Gastroesophageal sphincter (tissue), 3 donors: ENCODE results near the gene COPB1.

Experiments
- POLR2A ChIP-seq, 2 donors: fragments of 450-650 bp; IDR thresholded peaks; one replicate each; pipeline ENCODE4 v1.6.1; 2017; ENCODE audit warnings: antibody characterized with exemption in 2 of 2, mild to moderate bottlenecking in 2 of 2, moderate library complexity in 1 of 2
- POLR2AphosphoS5 ChIP-seq: sonication (generic); formaldehyde crosslinking; IDR thresholded peaks from one replicate; pipeline ENCODE4 v1.6.1; 2017; ENCODE audit warnings: antibody characterized with exemption
- TF ChIP-seq, protein P1 (sequence below), 4 experiments: fragments of 200-600 bp in 2 of 4; fragments of 450-650 bp in 2 of 4; sonication (generic) in 1 of 4; IDR thresholded peaks; one replicate each; pipeline ENCODE4 v1.5.1; 2017 to 2019; ENCODE audit warnings: antibody characterized with exemption in 4 of 4, mild to moderate bottlenecking in 2 of 4, moderate library complexity in 2 of 4

DNA sequence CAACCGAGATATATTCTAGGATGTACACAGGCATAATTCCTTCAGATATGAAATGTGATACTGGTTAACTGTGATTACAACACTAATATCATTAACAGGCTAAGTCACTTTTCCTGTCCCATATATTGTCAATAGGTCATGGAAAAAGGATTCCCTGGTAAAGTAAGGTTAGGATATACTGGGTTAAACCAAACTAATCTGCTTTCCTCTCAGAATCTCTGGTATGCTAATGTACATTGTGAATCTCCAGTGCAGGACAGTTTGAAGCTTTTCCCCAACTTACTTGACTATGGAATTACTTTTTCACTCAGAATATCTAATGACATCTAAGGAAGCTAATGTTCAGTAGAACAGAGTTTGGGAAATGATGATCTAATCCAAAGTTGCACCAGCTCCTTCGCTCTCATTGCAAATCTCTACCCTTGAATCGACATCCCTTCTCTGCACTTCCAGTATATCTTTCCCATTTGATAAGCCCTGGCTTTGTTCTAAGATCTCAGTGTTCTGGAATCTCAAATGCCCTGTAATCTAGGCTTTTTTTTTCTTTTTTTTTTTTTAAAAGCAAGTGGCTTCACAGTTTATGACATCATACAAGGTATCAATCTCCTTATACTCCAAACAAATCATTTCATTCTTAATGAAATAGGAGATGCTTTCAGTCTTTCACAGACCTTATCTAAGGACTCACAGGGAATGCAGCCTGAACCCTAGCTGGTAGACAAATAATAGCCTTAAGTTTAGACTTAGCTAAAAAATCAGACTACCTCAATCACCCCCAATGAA lies 43.8 kb downstream of the COPB1 start:
- TF ChIP-seq POLR2A (IDR thresholded peaks at IDR 0.05) = no peak
- TF ChIP-seq POLR2AphosphoS5 = no peak
- TF ChIP-seq, protein P1, sequence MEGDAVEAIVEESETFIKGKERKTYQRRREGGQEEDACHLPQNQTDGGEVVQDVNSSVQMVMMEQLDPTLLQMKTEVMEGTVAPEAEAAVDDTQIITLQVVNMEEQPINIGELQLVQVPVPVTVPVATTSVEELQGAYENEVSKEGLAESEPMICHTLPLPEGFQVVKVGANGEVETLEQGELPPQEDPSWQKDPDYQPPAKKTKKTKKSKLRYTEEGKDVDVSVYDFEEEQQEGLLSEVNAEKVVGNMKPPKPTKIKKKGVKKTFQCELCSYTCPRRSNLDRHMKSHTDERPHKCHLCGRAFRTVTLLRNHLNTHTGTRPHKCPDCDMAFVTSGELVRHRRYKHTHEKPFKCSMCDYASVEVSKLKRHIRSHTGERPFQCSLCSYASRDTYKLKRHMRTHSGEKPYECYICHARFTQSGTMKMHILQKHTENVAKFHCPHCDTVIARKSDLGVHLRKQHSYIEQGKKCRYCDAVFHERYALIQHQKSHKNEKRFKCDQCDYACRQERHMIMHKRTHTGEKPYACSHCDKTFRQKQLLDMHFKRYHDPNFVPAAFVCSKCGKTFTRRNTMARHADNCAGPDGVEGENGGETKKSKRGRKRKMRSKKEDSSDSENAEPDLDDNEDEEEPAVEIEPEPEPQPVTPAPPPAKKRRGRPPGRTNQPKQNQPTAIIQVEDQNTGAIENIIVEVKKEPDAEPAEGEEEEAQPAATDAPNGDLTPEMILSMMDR (IDR thresholded peaks at IDR 0.05) = no peak
